HEK293 (cell line): ENCODE measurements around the gene ASTN2.

Experiments
- CTCF ChIA-PET: fragments of 350-600 bp; formaldehyde crosslinking; extraction: SDS; loops from one replicate; lab custom pipeline; 2021; ENCODE audit warnings: antibody characterized with exemption; lab: Yijun Ruan, JAX
- POLR2A ChIA-PET: fragments of 300-600 bp; formaldehyde crosslinking; extraction: SDS; loops from one replicate; lab custom pipeline; 2020; ENCODE audit warnings: antibody characterized with exemption, inconsistent platforms; lab: Yijun Ruan, JAX
- H3K27ac ChIP-seq: fragments of 200-500 bp; sonication (Bioruptor generic); 2 replicates; pipeline ENCODE4 v1.5.1; 2014; ENCODE audit warnings: low read depth, low read length, control low read depth, inconsistent platforms; ENCODE audit errors: extremely low read depth
- H3K36me3 ChIP-seq, 2 experiments: fragments of 200-500 bp in 1 of 2; sonication (Bioruptor generic) in 1 of 2; 1 replicate in 1 of 2; 2 replicates in 1 of 2; pipeline ENCODE4 v1.5.1; 2014 to 2017; ENCODE audit warnings: inconsistent platforms in 2 of 2, low read length in 2 of 2; ENCODE audit not compliant: control insufficient read depth in 2 of 2, insufficient read depth in 1 of 2
- H3K4me1 ChIP-seq: fragments of 200-500 bp; sonication (Bioruptor generic); 2 replicates; pipeline ENCODE4 v1.5.1; 2014; ENCODE audit warnings: mild to moderate bottlenecking, low read length, inconsistent platforms; ENCODE audit not compliant: control insufficient read depth, insufficient read depth
- H3K4me3 ChIP-seq: 2 replicates; pipeline ENCODE4 v1.5.1; 2011; ENCODE audit warnings: low read depth, mild to moderate bottlenecking, control low read depth, low read length, moderate library complexity
- H3K9me3 ChIP-seq: fragments of 200-500 bp; sonication (Bioruptor generic); 2 replicates; pipeline ENCODE4 v1.5.1; 2014; ENCODE audit warnings: low read depth, low read length, inconsistent platforms; ENCODE audit not compliant: control insufficient read depth, insufficient read depth
- BCL11B ChIP-seq: fragments of 450-650 bp; formaldehyde crosslinking; IDR thresholded peaks from 2 replicates; pipeline ENCODE4 v1.5.1; 2016; ENCODE audit warnings: low read depth, missing biosample characterization, missing genetic modification characterization
- MEIS1 ChIP-seq: sonication (generic); formaldehyde crosslinking; IDR thresholded peaks from 2 replicates; pipeline ENCODE4 v1.8.1; 2022; ENCODE audit warnings: missing genetic modification reagents, mild to moderate bottlenecking, borderline replicate concordance
- PRDM4 ChIP-seq: fragments of 450-650 bp; formaldehyde crosslinking; IDR thresholded peaks from 2 replicates; pipeline ENCODE4 v1.5.1; 2017; ENCODE audit warnings: missing biosample characterization, missing genetic modification characterization
- TCF7L2 ChIP-seq: IDR thresholded peaks from 2 replicates; pipeline ENCODE4 v1.6.1; 2011; ENCODE audit warnings: low read depth, mild to moderate bottlenecking, inconsistent platforms, low read length, moderate library complexity, borderline replicate concordance
- ZBTB10 ChIP-seq: fragments of 450-650 bp; formaldehyde crosslinking; IDR thresholded peaks from 2 replicates; pipeline ENCODE4 v1.5.1; 2016; ENCODE audit warnings: missing biosample characterization, missing genetic modification characterization
- ZBTB21 ChIP-seq: fragments of 450-650 bp; formaldehyde crosslinking; IDR thresholded peaks from 2 replicates; pipeline ENCODE4 v1.5.1; 2017; ENCODE audit warnings: missing biosample characterization, missing genetic modification characterization
- ZBTB44 ChIP-seq: fragments of 450-650 bp; IDR thresholded peaks from 2 replicates; pipeline ENCODE4 v1.5.1; 2018; ENCODE audit warnings: missing biosample characterization, mild to moderate bottlenecking, missing genetic modification characterization
- ZBTB8A ChIP-seq: fragments of 450-650 bp; formaldehyde crosslinking; IDR thresholded peaks from 2 replicates; pipeline ENCODE4 v1.5.1; 2016; ENCODE audit warnings: missing biosample characterization, missing genetic modification characterization
- ZEB2 ChIP-seq: fragments of 450-650 bp; formaldehyde crosslinking; IDR thresholded peaks from 2 replicates; pipeline ENCODE4 v1.5.1; 2016; ENCODE audit warnings: missing biosample characterization, missing genetic modification characterization
- ZIC2 ChIP-seq: fragments of 450-650 bp; formaldehyde crosslinking; IDR thresholded peaks from 2 replicates; pipeline ENCODE4 v1.5.1; 2016; ENCODE audit warnings: missing biosample characterization, missing genetic modification characterization
- ZNF175 ChIP-seq: fragments of 450-650 bp; formaldehyde crosslinking; IDR thresholded peaks from 2 replicates; pipeline ENCODE4 v1.5.1; 2016; ENCODE audit warnings: missing biosample characterization, missing genetic modification characterization
- ZNF302 ChIP-seq: fragments of 450-650 bp; formaldehyde crosslinking; IDR thresholded peaks from 2 replicates; pipeline ENCODE4 v1.5.1; 2016; ENCODE audit warnings: missing biosample characterization, missing genetic modification characterization, low read depth
- ZNF324 ChIP-seq: fragments of 450-650 bp; formaldehyde crosslinking; IDR thresholded peaks from 2 replicates; pipeline ENCODE4 v1.5.1; 2016; ENCODE audit warnings: missing biosample characterization, missing genetic modification characterization
- ZNF350 ChIP-seq: fragments of 450-650 bp; formaldehyde crosslinking; IDR thresholded peaks from 2 replicates; pipeline ENCODE4 v1.5.0; 2017; ENCODE audit warnings: missing biosample characterization, mild to moderate bottlenecking, missing genetic modification characterization
- ZNF362 ChIP-seq: fragments of 450-650 bp; formaldehyde crosslinking; IDR thresholded peaks from 2 replicates; pipeline ENCODE4 v1.5.1; 2016; ENCODE audit warnings: missing biosample characterization, missing genetic modification characterization
- ZNF433 ChIP-seq: fragments of 450-650 bp; formaldehyde crosslinking; IDR thresholded peaks from 2 replicates; pipeline ENCODE4 v1.5.1; 2016; ENCODE audit warnings: missing biosample characterization, missing genetic modification characterization, low read depth
- ZNF48 ChIP-seq: fragments of 450-650 bp; formaldehyde crosslinking; IDR thresholded peaks from 2 replicates; pipeline ENCODE4 v1.5.1; 2016; ENCODE audit warnings: missing biosample characterization, missing genetic modification characterization
- ZNF555 ChIP-seq: fragments of 450-650 bp; formaldehyde crosslinking; conservative IDR thresholded peaks from 2 replicates; pipeline ENCODE4 v1.5.1; 2017; ENCODE audit warnings: missing biosample characterization, mild to moderate bottlenecking, missing genetic modification characterization, inconsistent platforms
- ZNF658 ChIP-seq: fragments of 450-650 bp; formaldehyde crosslinking; IDR thresholded peaks from 2 replicates; pipeline ENCODE4; 2016; ENCODE audit warnings: missing biosample characterization, missing genetic modification characterization
- TF ChIP-seq, protein P1 (sequence below): fragments of 450-650 bp; formaldehyde crosslinking; IDR thresholded peaks from 2 replicates; pipeline ENCODE4 v1.5.1; 2016; ENCODE audit warnings: missing biosample characterization, missing genetic modification characterization

Gene ASTN2

DNA sequence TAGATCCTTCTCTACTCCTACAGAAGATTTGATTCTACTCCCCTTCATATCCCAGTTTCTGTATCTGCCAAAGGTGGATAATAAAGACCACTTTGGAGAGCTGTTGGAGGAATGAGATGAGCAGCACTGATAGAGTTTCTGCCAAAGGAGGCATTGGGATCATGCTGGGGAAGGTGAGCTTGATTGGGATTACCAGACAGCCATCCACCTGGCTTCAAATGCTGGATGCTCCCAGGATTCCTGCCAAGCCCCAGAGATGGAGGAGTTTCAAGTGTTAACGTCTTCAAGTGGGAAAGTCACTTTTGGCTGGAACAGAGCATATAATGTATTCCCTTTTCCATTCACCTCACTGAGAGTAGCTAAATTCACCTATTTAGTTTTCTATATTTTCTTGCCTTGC is 379.3 kb downstream of the ASTN2 start:
- no peaks in the 10 kb centered on the region for H3K9me3 ChIP-seq
- H3K4me3 ChIP-seq: no peak overlapping the region
- CTCF ChIA-PET: interaction anchor here (0.5 to 1.3 kb wide), 3 partner anchors 16 to 222 kb away, joined by 3 to 4 read pairs (median 4); no protein-coding TSS in a partner anchor
- H3K27ac ChIP-seq: no peak overlapping the region
- POLR2A ChIA-PET: no interaction called here
- H3K4me1 ChIP-seq: no peaks in the 10 kb centered on the region
- H3K36me3 ChIP-seq: no peaks in the 10 kb centered on the region
- TF ChIP-seq ZNF324 (tag by site-specific recombination) (no peak), ZNF362 (tag by site-specific recombination) (no peak), ZBTB10 (tag by site-specific recombination) (no peak), ZIC2 (tag by site-specific recombination) (no peak), ZNF350 (tag by site-specific recombination) (no peak), ZEB2 (tag by site-specific recombination) (no peak), ZNF302 (tag by site-specific recombination) (no peak), ZNF175 (no peak), BCL11B (tag by site-specific recombination) (no peak), PRDM4 (tag by site-specific recombination) (no peak), ZBTB8A (tag by site-specific recombination) (no peak), ZNF433 (no peak), TCF7L2 (no peak), MEIS1 (CRISPR knock-in tag) (no peak), ZBTB21 (tag by site-specific recombination) (no peak), ZNF48 (tag by site-specific recombination) (no peak), ZNF658 (no peak), ZNF555 (tag by site-specific recombination) (no peak), ZBTB44 (tag by site-specific recombination) (no peak)
- TF ChIP-seq, protein P1, sequence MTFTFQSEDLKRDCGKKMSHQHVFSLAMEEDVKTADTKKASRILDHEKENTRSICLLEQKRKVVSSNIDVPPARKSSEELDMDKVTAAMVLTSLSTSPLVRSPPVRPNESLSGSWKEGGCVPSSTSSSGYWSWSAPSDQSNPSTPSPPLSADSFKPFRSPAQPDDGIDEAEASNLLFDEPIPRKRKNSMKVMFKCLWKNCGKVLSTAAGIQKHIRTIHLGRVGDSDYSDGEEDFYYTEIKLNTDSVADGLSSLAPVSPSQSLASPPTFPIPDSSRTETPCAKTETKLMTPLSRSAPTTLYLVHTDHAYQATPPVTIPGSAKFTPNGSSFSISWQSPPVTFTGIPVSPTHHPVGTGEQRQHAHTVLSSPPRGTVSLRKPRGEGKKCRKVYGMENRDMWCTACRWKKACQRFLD (tag by site-specific recombination): no peak
